DOHH2 (cell line): ENCODE results near the gene GINM1.

Experiments
- H3F3A ChIP-seq: fragments of 200-600 bp; sonication (generic), shearing (Covaris generic); 2 replicates; pipeline ENCODE4 v1.6.0; 2016; ENCODE audit warnings: antibody characterized with exemption, mild to moderate bottlenecking; ENCODE audit not compliant: control insufficient read depth, insufficient read depth
- H3K27ac ChIP-seq: fragments of 200-600 bp; sonication (generic); 2 replicates; pipeline ENCODE4 v1.5.1; 2014; ENCODE audit warnings: low read depth, mild to moderate bottlenecking, low read length, moderate library complexity
- H3K27me3 ChIP-seq: fragments of 200-600 bp; sonication (generic); 2 replicates; pipeline ENCODE4 v1.6.1; 2014; ENCODE audit warnings: mild to moderate bottlenecking, low read length, mixed read lengths; ENCODE audit not compliant: control insufficient read depth
- H3K36me3 ChIP-seq: fragments of 200-600 bp; sonication (generic); 2 replicates; pipeline ENCODE4 v1.6.1; 2014; ENCODE audit warnings: mild to moderate bottlenecking, low read length, moderate library complexity, mixed read lengths; ENCODE audit not compliant: control insufficient read depth
- H3K4me1 ChIP-seq: fragments of 200-600 bp; sonication (generic); 2 replicates; pipeline ENCODE4 v1.6.1; 2014; ENCODE audit warnings: mild to moderate bottlenecking, low read length, mixed read lengths; ENCODE audit not compliant: control insufficient read depth
- H3K4me2 ChIP-seq: fragments of 200-600 bp; sonication (generic); 2 replicates; pipeline ENCODE4 v1.6.0; 2014; ENCODE audit warnings: mild to moderate bottlenecking, low read length, moderate library complexity
- H3K4me3 ChIP-seq: fragments of 200-600 bp; sonication (generic); 2 replicates; pipeline ENCODE4 v1.5.1; 2014; ENCODE audit warnings: mild to moderate bottlenecking, low read length, mixed read lengths
- H3K79me2 ChIP-seq: fragments of 200-600 bp; sonication (generic); 2 replicates; pipeline ENCODE4 v1.6.1; 2014; ENCODE audit warnings: mild to moderate bottlenecking, low read length, mixed read lengths; ENCODE audit not compliant: control insufficient read depth
- H3K9me2 ChIP-seq: fragments of 200-600 bp; sonication (generic); replicated peaks from 2 replicates; pipeline ENCODE4 v1.6.1; 2014; ENCODE audit warnings: mild to moderate bottlenecking, low read length, mixed read lengths; ENCODE audit not compliant: control insufficient read depth
- H3K9me3 ChIP-seq: fragments of 200-600 bp; sonication (generic); 2 replicates; pipeline ENCODE4 v1.6.1; 2014; ENCODE audit warnings: antibody characterized with exemption, low read length, mixed read lengths; ENCODE audit not compliant: control insufficient read depth, insufficient read depth
- H4K20me1 ChIP-seq: fragments of 200-600 bp; sonication (generic); 2 replicates; pipeline ENCODE4 v1.6.0; 2014; ENCODE audit warnings: low read depth, mild to moderate bottlenecking, antibody characterized with exemption, low read length, moderate library complexity; ENCODE audit not compliant: control insufficient read depth, insufficient read depth
- EZH2phosphoT487 ChIP-seq: fragments of 200-600 bp; sonication (generic); IDR thresholded peaks from 2 replicates; pipeline ENCODE4 v1.6.1; 2017; ENCODE audit warnings: borderline replicate concordance, mild to moderate bottlenecking, antibody characterized with exemption, low read length, moderate library complexity, mixed read lengths
- TF ChIP-seq, protein P1 (sequence below): fragments of 200-600 bp; sonication (generic); IDR thresholded peaks from one replicate; pipeline ENCODE4 v1.5.1; 2014; ENCODE audit warnings: antibody characterized with exemption, mild to moderate bottlenecking, low read depth, low read length; ENCODE audit not compliant: poor library complexity, severe bottlenecking

Gene GINM1

DNA sequence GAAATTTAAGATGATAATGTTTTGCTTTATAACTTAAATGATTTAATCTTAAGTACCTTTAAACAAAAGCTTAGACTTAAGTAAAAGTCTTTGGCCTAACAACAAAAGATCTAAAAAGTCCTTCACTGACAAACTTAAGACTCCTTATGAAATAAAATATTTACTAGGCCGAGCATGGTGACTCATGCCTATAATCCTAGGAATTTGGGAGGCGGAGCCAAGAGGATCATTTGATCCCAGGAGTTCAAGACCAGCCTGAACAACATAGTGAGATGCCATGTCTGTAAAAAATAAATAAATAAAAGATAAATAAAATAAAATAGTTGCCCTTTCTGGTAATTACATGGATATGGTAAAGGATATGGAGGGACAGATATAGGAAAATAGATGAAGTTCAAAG, 69.9 kb downstream of the GINM1 start:
- H3K27ac ChIP-seq = no peak overlapping the region
- H3K27me3 ChIP-seq = no peaks in the 10 kb centered on the region
- H3K4me3 ChIP-seq = no peak overlapping the region
- no peaks in the 10 kb centered on the region for H3K4me1 ChIP-seq
- no peak overlapping the region for H3K4me2 ChIP-seq
- TF ChIP-seq, protein P1, sequence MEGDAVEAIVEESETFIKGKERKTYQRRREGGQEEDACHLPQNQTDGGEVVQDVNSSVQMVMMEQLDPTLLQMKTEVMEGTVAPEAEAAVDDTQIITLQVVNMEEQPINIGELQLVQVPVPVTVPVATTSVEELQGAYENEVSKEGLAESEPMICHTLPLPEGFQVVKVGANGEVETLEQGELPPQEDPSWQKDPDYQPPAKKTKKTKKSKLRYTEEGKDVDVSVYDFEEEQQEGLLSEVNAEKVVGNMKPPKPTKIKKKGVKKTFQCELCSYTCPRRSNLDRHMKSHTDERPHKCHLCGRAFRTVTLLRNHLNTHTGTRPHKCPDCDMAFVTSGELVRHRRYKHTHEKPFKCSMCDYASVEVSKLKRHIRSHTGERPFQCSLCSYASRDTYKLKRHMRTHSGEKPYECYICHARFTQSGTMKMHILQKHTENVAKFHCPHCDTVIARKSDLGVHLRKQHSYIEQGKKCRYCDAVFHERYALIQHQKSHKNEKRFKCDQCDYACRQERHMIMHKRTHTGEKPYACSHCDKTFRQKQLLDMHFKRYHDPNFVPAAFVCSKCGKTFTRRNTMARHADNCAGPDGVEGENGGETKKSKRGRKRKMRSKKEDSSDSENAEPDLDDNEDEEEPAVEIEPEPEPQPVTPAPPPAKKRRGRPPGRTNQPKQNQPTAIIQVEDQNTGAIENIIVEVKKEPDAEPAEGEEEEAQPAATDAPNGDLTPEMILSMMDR = no peak
- no peak for TF ChIP-seq EZH2phosphoT487
- H3F3A ChIP-seq = no peaks in the 10 kb centered on the region
- peaks cover 3% of the 10 kb centered on the region; the same call in 1 of the 2 replicates for H3K36me3 ChIP-seq
- H3K9me3 ChIP-seq = no peaks in the 10 kb centered on the region
- no peaks in the 10 kb centered on the region for H3K9me2 ChIP-seq
- H4K20me1 ChIP-seq = no peaks in the 10 kb centered on the region
- H3K79me2 ChIP-seq = no peaks in the 10 kb centered on the region
